Pulmonary artery endothelial cell (primary cell): Measurements from ENCODE around the gene EEF1AKMT3. TPM values are rescaled to one million over a fixed set of nuclear protein-coding genes. Genes with fewer than 3 reads are reported as not detected.
A peak's percentile ranks its signal among the peaks of the same experiment; 100 is the strongest.
"Not testable (repeated sequence)": the region's sequence is repeated elsewhere in the genome, so short reads cannot be mapped to it uniquely, and the experiment has no call there.

ENCODE experiments used
- DNase-seq: peaks from one replicate; pipeline ENCODE4 v3.0.0-alpha.2; 2011; ENCODE audit warnings: low read depth, low spot score
- total RNA-seq: library from RNA; depleted of rRNA; stranded (reverse); fragments of >200 nt; gene quantifications from 2 replicates; pipeline ENCODE4 v1.2.3, GENCODE V29; 2014

The EEF1AKMT3 gene
- total RNA-seq, 1 donor from 2014 or later = 6.3 TPM

- DNase-seq = no peak
Observed at GRCh38 chr12:57764662-57765002, 7.8 kb upstream of the EEF1AKMT3 start.

GRCh38 chr12:57765003-57765697 lies 7.3 kb upstream of the EEF1AKMT3 start:
- DNase-seq = no peak

GRCh38 chr12:57765698-57766463 lies 6.5 kb upstream of the EEF1AKMT3 start:
- no peak for DNase-seq

- DNase-seq = no peak
Observed at GRCh38 chr12:57766464-57767304, 5.7 kb upstream of the EEF1AKMT3 start, which contains the start of gene CYP27B1. CYP27B1 (minus strand) TSS chr12:57767078; CDS start chr12:57767041, 37 bp downstream.

- no peak for DNase-seq
Observed at GRCh38 chr12:57767305-57767698, 5.1 kb upstream of the EEF1AKMT3 start.

- DNase-seq = no peak
Observed at GRCh38 chr12:57767876-57768275, 4.5 kb upstream of the EEF1AKMT3 start.

GRCh38 chr12:57769594-57769993 lies 2.8 kb upstream of the EEF1AKMT3 start:
- no peak for DNase-seq

- DNase-seq = no peak
Observed at GRCh38 chr12:57770734-57771133, 1.7 kb upstream of the EEF1AKMT3 start.

GRCh38 chr12:57771236-57771872 lies 1.1 kb upstream of the EEF1AKMT3 start:
- peak; percentile 58 for DNase-seq

GRCh38 chr12:57771873-57772428 lies 463 bp upstream of the EEF1AKMT3 start, which contains the start of gene METTL1:
METTL1 (minus strand) TSS chr12:57772105; CDS start chr12:57772083, 22 bp downstream.
- peak; percentile 89 for DNase-seq

GRCh38 chr12:57774634-57775033 lies 2.2 kb downstream of the EEF1AKMT3 start:
- DNase-seq = not testable (repeated sequence)

GRCh38 chr12:57775044-57775443 lies 2.6 kb downstream of the EEF1AKMT3 start:
- no peak for DNase-seq

GRCh38 chr12:57775563-57776246 lies 3.3 kb downstream of the EEF1AKMT3 start:
- DNase-seq = no peak

GRCh38 chr12:57776247-57776587 lies 3.8 kb downstream of the EEF1AKMT3 start:
- DNase-seq = no peak

GRCh38 chr12:57777367-57777766 lies 5.0 kb downstream of the EEF1AKMT3 start:
- no peak for DNase-seq

- DNase-seq = no peak
Observed at GRCh38 chr12:57777911-57778310, 5.5 kb downstream of the EEF1AKMT3 start.

- DNase-seq = no peak
Observed at GRCh38 chr12:57779736-57780135, 7.3 kb downstream of the EEF1AKMT3 start.

- no peak for DNase-seq
Observed at GRCh38 chr12:57780284-57780897, 8.0 kb downstream of the EEF1AKMT3 start.

- no peak for DNase-seq
Observed at GRCh38 chr12:57781244-57781643, 8.8 kb downstream of the EEF1AKMT3 start.

- DNase-seq = no peak
Observed at GRCh38 chr12:57781801-57782200, 9.4 kb downstream of the EEF1AKMT3 start.
